Effector CD4-positive, alpha-beta T cell (primary cell): ENCODE data around the gene OSBPL9.
"Not testable (repeated sequence)": the region's sequence is repeated elsewhere in the genome, so short reads cannot be mapped to it uniquely, and the experiment has no call there.

Experiments used
- DNase-seq: peaks from one replicate; pipeline ENCODE4 v3.0.0-alpha.2; 2020

OSBPL9 gene

DNA sequence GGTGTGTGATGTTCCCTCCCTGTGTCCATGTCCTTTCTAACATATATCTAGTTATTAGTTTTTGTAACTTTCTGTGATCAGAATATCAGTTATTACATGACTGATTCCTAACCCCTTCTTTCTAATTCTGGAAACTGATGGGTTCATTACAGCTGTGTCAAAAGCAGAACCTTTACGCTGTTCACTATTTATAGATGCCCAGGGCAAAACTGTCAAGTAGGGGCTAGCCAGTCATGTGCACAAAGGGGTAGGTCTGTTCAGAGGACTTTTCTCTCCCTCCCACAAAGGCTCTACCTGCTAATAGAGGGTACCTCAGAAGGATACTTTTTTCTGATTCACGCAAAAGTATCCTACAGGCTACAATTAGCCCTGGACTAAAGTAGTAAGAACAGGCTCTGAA lies 182.5 kb downstream of the OSBPL9 start:
- DNase-seq, result no peak

- no peak for DNase-seq
These were observed 197.6 kb downstream of the OSBPL9 start for GRCh38 chr1:51814513-51814912.

- DNase-seq, result no peak
These were observed 201.6 kb downstream of the OSBPL9 start for GRCh38 chr1:51818487-51818886.

DNA sequence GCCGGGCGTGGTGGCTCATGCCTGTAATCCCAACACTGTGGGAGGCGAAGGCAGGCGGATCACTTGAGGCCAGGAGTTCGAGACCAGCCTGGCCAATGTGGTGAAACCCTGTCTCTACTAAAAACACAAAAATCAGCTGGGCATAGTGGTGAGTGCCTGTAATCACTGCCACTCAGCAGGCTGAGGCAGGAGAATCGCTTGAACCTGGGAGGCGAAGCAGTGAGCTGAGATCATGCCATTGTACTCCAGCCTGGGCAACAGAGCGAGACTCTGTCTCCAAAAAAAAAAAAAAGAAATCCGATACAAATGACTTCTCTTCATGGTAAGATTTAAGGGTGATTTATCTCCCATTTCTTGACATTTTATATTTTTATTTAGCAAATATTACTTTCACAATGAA lies 202.1 kb downstream of the OSBPL9 start:
- not testable (repeated sequence) for DNase-seq

GRCh38 chr1:51819810-51820209 lies 202.9 kb downstream of the OSBPL9 start:
- DNase-seq, result no peak

DNA sequence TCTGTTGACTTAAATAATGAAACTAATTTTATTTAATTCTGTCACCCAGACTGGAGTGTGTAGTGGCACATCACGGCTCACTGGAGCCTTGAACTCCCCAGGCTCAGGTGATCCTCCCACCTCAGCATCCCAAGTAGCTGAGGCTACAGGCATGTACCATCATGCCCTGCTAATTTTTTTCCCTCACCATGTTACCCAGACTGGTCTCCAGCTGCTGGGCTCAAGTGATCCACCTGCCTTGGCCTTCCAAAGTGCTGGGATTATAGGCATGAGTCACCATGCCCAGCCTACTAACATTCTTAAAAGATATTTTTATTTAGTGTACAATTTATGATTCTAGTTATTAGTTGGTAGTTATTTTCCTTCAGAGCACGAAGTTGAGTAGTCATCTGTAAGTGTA lies 212.2 kb downstream of the OSBPL9 start:
- no peak for DNase-seq

GRCh38 chr1:51833700-51834099 lies 216.8 kb downstream of the OSBPL9 start:
- no peak for DNase-seq

- DNase-seq, result no peak
These were observed 220.4 kb downstream of the OSBPL9 start for GRCh38 chr1:51837243-51837642.
